ENCODE measurements around the gene PPDPF. TPM values are rescaled to one million over a fixed set of nuclear protein-coding genes. Genes with fewer than 3 reads are reported as not detected.
"Not testable (repeated sequence)": the region's sequence is repeated elsewhere in the genome, so short reads cannot be mapped to it uniquely, and the experiment has no call there.

PPDPF gene
- total and polyA plus RNA-seq, 12 donors = 7.4 to 193 (median 81.3) TPM

DNA sequence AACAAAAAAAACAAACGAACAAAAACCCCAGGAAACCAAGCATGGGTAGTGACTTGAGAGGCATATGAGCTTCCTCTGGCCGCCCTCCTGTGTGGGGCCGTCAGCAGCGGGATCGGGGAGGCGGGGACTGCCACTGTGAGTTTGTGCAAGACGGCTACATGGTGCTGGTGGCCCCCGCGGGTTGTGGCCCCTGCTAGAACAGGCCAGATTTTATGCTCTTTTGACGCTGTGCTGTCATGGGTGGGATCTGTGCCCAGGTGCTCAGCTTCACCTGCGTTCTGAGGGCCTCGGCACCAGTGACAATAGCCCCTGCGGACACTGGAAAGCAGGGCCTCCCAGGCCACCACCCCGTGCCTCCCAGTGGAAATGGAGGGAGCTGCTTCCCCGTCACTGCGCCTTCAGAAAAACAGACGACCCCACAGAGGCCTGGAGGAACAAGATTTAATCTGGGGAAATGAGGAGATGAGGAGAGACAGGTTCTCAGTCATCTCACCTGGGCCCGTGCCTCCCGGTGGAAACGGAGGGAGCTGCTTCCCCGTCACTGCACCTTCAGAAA lies 43.4 kb upstream of the PPDPF start:
- Histone ChIP-seq H3K9me3 (replicated peaks in 1 of 3) (no peaks in the 10 kb centered on the region), H3K27me3 (peaks cover 35% of the 10 kb centered on the region)
- 40 to 47% (median 45%) methylated on average over 15 to 21 of the region's 21 CpGs for WGBS, 4 donors

DNA sequence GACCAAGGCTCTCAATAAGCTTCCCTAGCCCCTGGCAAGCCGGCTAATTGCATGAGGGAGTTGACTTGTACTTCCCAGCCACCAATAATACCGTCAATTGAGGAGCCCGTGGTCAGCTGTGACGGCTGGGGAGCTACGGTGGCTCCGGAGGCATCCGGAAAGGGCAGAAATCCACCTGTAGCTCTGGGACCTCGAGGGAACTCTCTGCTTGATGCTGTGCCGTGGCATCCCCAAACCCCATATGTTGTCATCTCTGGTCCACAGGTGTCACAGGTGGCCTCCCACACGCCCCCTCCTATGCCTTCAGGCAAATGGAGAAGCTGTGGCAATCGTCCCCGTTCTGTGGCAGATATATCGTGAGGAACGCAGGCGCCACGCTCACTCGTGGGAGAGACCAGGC lies 42.6 kb upstream of the PPDPF start:
- Histone ChIP-seq H3K9me3 (replicated peaks in 1 of 3) (no peaks in the 10 kb centered on the region), H3K36me3 (replicated peaks in 1 of 2) (no peaks in the 10 kb centered on the region), H3K4me1 (replicated peaks in 1 of 2) (no peaks in the 10 kb centered on the region), H3K27ac (no peak overlapping the region), H3K4me3 (no peak overlapping the region), H3K27me3 (peaks cover 32% of the 10 kb centered on the region)
- no peak for DNase-seq
- WGBS, 4 donors = 66 to 72% (median 68%) methylated on average over 10 to 17 of the region's 17 CpGs
- intact Hi-C loops (cut with DNase I) = no loop called here
- TF ChIP-seq, protein P1, sequence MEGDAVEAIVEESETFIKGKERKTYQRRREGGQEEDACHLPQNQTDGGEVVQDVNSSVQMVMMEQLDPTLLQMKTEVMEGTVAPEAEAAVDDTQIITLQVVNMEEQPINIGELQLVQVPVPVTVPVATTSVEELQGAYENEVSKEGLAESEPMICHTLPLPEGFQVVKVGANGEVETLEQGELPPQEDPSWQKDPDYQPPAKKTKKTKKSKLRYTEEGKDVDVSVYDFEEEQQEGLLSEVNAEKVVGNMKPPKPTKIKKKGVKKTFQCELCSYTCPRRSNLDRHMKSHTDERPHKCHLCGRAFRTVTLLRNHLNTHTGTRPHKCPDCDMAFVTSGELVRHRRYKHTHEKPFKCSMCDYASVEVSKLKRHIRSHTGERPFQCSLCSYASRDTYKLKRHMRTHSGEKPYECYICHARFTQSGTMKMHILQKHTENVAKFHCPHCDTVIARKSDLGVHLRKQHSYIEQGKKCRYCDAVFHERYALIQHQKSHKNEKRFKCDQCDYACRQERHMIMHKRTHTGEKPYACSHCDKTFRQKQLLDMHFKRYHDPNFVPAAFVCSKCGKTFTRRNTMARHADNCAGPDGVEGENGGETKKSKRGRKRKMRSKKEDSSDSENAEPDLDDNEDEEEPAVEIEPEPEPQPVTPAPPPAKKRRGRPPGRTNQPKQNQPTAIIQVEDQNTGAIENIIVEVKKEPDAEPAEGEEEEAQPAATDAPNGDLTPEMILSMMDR (IDR thresholded peaks at IDR 0.05) = no peak
- no peak for TF ChIP-seq POLR2A (IDR thresholded peaks at IDR 0.05)

More for the DNA sequence above, 43.4 kb upstream of the PPDPF start:
- DNase-seq = no peak
- no peaks in the 10 kb centered on the region for H3K4me1 ChIP-seq (replicated peaks in 1 of 2)
- TF ChIP-seq, protein P1 (IDR thresholded peaks at IDR 0.05) = no peak
- TF ChIP-seq POLR2A (IDR thresholded peaks at IDR 0.05) = no peak
- no peak overlapping the region for H3K27ac ChIP-seq
- no peaks in the 10 kb centered on the region for H3K36me3 ChIP-seq (replicated peaks in 1 of 2)
- no peak overlapping the region for H3K4me3 ChIP-seq
- intact Hi-C loops (cut with DNase I) = no loop called here

DNA sequence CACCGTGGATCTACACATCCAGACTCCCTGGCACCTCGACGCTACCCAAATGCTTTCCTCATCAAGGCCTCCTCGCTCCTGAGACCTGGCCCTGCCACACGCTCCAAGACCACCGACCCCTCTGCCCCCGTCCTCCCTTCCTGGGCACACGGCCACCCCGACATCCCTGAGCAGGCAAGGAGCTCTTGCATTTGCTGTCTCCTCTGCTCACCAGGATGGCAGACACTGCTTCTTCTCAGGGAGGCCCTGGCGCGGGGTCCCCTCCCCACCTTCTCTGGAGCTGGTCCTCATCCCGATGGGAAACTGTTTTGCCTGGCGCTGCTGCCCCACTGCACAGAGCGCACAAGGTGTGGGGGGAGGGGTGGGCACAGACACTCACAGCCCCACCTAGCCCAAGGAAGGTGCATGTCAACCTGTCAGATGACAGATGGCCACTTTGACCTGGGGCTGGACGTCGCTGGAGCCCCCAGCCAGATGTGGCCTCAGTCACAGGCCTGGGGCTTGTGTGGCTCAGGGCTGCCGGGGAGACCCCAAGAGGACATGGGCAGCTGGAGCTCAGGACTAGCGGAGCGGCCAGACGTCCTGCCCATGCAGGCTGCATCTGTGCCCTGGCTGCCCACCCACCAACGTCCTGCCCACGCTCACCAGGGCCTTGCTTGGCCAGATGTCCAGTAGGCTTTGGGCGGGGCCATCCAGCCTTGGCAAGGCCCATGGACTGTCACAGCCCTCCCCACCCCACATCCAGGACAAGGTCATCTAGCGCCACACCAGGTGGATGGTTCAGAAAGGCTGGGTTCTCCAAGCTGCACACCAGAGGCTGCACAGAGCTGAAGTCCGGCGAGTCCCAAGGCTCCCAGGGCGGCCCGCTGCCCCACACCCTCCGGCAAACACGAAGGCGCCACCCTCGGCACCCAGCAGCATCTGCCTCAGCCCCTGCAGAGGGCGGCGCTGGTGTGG lies 41.9 kb upstream of the PPDPF start:
- DNase-seq = no peak
- 80 to 84% (median 82%) methylated on average over 15 to 34 of the region's 34 CpGs for WGBS, 4 donors
- Histone ChIP-seq H3K9me3 (replicated peaks in 1 of 3) (no peaks in the 10 kb centered on the region), H3K27ac (no peak overlapping the region), H3K4me1 (replicated peaks in 1 of 2) (no peaks in the 10 kb centered on the region), H3K36me3 (replicated peaks in 1 of 2) (no peaks in the 10 kb centered on the region), H3K4me3 (no peak overlapping the region), H3K27me3 (peaks cover 25% of the 10 kb centered on the region)
- TF ChIP-seq POLR2A (IDR thresholded peaks at IDR 0.05) = no peak
- TF ChIP-seq, protein P1 (IDR thresholded peaks at IDR 0.05) = no peak
- intact Hi-C loops (cut with DNase I) = no loop called here

DNA sequence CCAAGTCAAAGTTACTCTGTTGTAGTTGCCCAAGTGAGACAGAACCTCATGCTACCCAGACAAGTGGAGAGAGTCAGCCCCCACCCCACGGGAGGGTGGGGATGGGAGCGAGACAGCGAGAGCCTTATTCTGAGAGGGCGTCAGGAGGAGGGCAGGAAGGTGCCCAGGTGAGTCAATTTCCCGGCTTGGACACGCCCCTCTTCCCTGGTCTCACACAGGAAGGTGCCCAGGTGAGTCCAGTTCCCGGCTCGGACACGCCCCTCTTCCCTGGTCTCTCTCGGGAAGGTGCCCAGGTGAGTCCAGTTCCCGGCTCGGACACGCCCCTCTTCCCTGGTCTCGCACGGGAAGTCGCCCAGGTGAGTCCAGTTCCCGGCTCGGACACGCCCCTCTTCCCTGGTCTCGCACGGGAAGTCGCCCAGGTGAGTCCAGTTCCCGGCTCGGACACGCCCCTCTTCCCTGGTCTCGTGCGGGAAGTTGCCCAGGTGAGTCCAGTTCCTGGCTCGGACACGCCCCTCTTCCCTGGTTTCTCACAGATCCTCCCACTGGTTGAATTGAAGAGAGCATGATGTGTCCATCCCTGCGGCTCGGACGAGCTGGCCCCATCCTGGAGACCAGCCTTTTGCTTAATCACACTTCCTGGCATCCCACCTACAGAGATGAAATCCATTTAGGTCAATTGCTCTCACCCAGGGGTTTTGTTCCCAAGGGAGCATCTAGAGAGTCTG lies 40.7 kb upstream of the PPDPF start:
- H3K36me3 ChIP-seq (replicated peaks in 1 of 2); H3K27ac ChIP-seq; H3K9me3 ChIP-seq (replicated peaks in 1 of 3); H3K4me1 ChIP-seq (replicated peaks in 1 of 2); intact Hi-C loops (cut with DNase I); H3K4me3 ChIP-seq; DNase-seq: not testable (repeated sequence)
- 61 to 66% (median 63%) methylated on average over 28 to 32 of the region's 32 CpGs for WGBS, 4 donors
- H3K27me3 ChIP-seq = peaks cover 13% of the 10 kb centered on the region
